NT2/D1 (cell line): ENCODE data around the gene HDDC3.

ENCODE experiments used
- SUZ12 ChIP-seq: IDR thresholded peaks from 2 replicates; pipeline ENCODE4 v1.6.1; 2011; ENCODE audit not compliant: insufficient read length, insufficient read depth; ENCODE audit errors: extremely low read depth
- YY1 ChIP-seq: IDR thresholded peaks from 2 replicates; pipeline ENCODE4 v1.6.1; 2011; ENCODE audit not compliant: insufficient read length, insufficient read depth
- ZNF274 ChIP-seq: IDR thresholded peaks from 2 replicates; pipeline ENCODE4 v1.6.1; 2011; ENCODE audit warnings: mild to moderate bottlenecking, low read depth, low read length

GRCh38 chr15:90968434-90968833 lies 36.1 kb upstream of the HDDC3 start:
- TF ChIP-seq YY1 (no peak), ZNF274 (no peak), SUZ12 (no peak)
